Osteoblast (primary cell): ENCODE measurements around the gene PPFIBP2. TPM values are rescaled to one million over a fixed set of nuclear protein-coding genes. Genes with fewer than 3 reads are reported as not detected.
A peak's percentile ranks its signal among the peaks of the same experiment; 100 is the strongest.

Experiments
- DNase-seq: peaks from one replicate; pipeline ENCODE4 v3.0.0; 2011; ENCODE audit warnings: low spot score, mixed read lengths; ENCODE audit not compliant: insufficient read length; ENCODE audit errors: missing footprints
- H2AFZ ChIP-seq: 2 replicates; pipeline ENCODE4 v1.6.0; 2011; ENCODE audit warnings: mild to moderate bottlenecking, low read length
- H3K27ac ChIP-seq: 2 replicates; pipeline ENCODE4 v1.5.1; 2011; ENCODE audit warnings: mild to moderate bottlenecking, low read depth, low read length, moderate library complexity
- H3K27me3 ChIP-seq: 2 replicates; pipeline ENCODE4 v1.6.0; 2012; ENCODE audit warnings: mild to moderate bottlenecking, control low read depth, inconsistent platforms, low read length, moderate library complexity; ENCODE audit not compliant: insufficient read depth
- H3K36me3 ChIP-seq: 2 replicates; pipeline ENCODE4 v1.5.1; 2011; ENCODE audit warnings: mild to moderate bottlenecking, low read length, control low read depth, moderate library complexity; ENCODE audit not compliant: insufficient read depth
- H3K4me1 ChIP-seq: 2 replicates; pipeline ENCODE4 v1.5.1; 2011; ENCODE audit warnings: mild to moderate bottlenecking, low read length, control low read depth, moderate library complexity; ENCODE audit not compliant: insufficient read depth
- H3K4me2 ChIP-seq: 2 replicates; pipeline ENCODE4 v1.6.0; 2011; ENCODE audit warnings: mild to moderate bottlenecking, low read length; ENCODE audit not compliant: insufficient read depth
- H3K4me3 ChIP-seq: fragments of 200-600 bp; sonication (generic); 3 replicates; pipeline ENCODE4 v1.5.1; 2012; ENCODE audit warnings: mild to moderate bottlenecking, low read length, inconsistent platforms; ENCODE audit not compliant: insufficient read depth
- H3K79me2 ChIP-seq: 2 replicates; pipeline ENCODE4 v1.6.0; 2012; ENCODE audit warnings: mild to moderate bottlenecking, low read length, control low read depth, inconsistent platforms; ENCODE audit not compliant: insufficient read depth
- H3K9me3 ChIP-seq: 2 replicates; pipeline ENCODE4 v1.5.1; 2011; ENCODE audit warnings: low read depth, low read length, control low read depth
- H4K20me1 ChIP-seq: 2 replicates; pipeline ENCODE4 v1.6.0; 2012; ENCODE audit warnings: mild to moderate bottlenecking, low read length, control low read depth; ENCODE audit not compliant: insufficient read depth
- total RNA-seq: library from RNA; depleted of rRNA; stranded (reverse); fragments of >200 nt; gene quantifications from 2 replicates; pipeline ENCODE4 v1.2.3, GENCODE V29; 2012
- TF ChIP-seq, protein P1 (sequence below): IDR thresholded peaks from 2 replicates; pipeline ENCODE4 v1.5.1; 2011; ENCODE audit warnings: mild to moderate bottlenecking, low read depth, low read length, moderate library complexity; ENCODE audit errors: extremely low read depth

Gene PPFIBP2
- total RNA-seq, 1 donor: 25.0 TPM

DNA sequence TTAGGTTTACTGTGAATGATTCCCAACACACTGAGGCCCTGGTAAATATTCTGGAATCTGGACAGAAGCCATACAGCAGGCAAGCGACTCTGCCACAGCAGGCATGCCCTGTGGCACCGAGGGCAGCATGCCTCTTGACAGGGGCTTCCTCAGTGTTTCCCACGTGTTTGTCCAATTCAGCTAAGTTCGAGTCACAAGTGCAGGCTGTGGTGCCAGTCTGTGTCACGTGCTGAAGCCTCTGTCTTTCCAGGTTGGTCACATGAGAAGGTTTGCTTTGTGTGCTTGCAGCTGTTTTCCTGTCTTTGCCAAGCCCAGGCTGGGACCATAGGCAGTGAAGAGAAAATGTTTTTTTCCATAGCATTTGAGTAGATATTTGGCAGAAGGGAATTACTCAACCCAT lies 2.4 kb upstream of the PPFIBP2 start:
- Histone ChIP-seq H2AFZ (no peak overlapping the region), H3K36me3 (no peaks in the 10 kb centered on the region), H3K4me2 (no peak overlapping the region), H3K27me3 (peaks cover 25% of the 10 kb centered on the region), H3K4me1 (peaks cover 14% of the 10 kb centered on the region), H3K79me2 (no peaks in the 10 kb centered on the region), H3K9me3 (no peaks in the 10 kb centered on the region), H3K4me3 (no peak overlapping the region), H4K20me1 (no peaks in the 10 kb centered on the region), H3K27ac (no peak overlapping the region)
- TF ChIP-seq, protein P1, sequence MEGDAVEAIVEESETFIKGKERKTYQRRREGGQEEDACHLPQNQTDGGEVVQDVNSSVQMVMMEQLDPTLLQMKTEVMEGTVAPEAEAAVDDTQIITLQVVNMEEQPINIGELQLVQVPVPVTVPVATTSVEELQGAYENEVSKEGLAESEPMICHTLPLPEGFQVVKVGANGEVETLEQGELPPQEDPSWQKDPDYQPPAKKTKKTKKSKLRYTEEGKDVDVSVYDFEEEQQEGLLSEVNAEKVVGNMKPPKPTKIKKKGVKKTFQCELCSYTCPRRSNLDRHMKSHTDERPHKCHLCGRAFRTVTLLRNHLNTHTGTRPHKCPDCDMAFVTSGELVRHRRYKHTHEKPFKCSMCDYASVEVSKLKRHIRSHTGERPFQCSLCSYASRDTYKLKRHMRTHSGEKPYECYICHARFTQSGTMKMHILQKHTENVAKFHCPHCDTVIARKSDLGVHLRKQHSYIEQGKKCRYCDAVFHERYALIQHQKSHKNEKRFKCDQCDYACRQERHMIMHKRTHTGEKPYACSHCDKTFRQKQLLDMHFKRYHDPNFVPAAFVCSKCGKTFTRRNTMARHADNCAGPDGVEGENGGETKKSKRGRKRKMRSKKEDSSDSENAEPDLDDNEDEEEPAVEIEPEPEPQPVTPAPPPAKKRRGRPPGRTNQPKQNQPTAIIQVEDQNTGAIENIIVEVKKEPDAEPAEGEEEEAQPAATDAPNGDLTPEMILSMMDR: no peak
- no peak for DNase-seq

DNA sequence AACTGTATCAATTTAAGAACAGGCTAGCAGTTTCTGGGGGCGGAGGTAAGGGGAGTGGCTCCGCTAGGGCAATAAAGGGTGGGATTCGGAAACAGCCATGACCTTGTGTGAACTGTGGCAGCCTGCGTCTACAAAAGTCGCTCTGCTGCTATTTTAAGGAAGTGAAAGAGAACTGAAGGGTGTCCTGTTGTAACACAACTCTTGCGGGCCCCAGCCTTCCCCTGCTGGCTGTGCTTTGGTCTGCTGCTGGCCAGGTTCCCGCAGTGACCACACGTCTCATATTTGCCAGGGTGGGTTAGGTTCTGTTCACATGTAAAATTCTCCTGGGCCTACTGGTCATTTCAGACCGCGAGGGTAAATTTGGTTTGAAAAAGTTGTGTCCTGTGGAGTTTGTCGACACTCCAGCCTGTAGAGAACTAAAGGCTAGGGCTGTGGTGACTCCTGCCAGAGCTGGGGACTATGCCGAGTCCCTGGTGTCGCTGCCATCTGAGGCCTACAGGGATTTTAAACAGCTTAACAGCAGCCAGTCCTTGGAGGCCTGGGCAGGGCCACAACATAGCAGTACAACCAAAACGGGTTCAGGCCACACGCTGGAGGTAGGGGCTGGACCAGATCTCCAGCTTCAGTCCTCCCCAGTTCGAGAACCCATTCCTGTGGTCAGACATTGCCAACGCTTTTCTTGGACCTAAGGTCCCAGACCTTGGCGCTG lies 1.1 kb upstream of the PPFIBP2 start:
- Histone ChIP-seq H3K4me3 (peak overlapping the region; percentile 86), H3K27me3 (peaks cover 25% of the 10 kb centered on the region), H3K4me2 (peak overlapping the region; percentile 97), H3K4me1 (peaks cover 14% of the 10 kb centered on the region), H3K36me3 (no peaks in the 10 kb centered on the region), H3K27ac (peak overlapping the region; percentile 38), H2AFZ (peak overlapping the region; percentile 93), H3K9me3 (no peaks in the 10 kb centered on the region), H4K20me1 (no peaks in the 10 kb centered on the region), H3K79me2 (no peaks in the 10 kb centered on the region)
- TF ChIP-seq, protein P1: no peak
- DNase-seq: peak; percentile 91

DNA sequence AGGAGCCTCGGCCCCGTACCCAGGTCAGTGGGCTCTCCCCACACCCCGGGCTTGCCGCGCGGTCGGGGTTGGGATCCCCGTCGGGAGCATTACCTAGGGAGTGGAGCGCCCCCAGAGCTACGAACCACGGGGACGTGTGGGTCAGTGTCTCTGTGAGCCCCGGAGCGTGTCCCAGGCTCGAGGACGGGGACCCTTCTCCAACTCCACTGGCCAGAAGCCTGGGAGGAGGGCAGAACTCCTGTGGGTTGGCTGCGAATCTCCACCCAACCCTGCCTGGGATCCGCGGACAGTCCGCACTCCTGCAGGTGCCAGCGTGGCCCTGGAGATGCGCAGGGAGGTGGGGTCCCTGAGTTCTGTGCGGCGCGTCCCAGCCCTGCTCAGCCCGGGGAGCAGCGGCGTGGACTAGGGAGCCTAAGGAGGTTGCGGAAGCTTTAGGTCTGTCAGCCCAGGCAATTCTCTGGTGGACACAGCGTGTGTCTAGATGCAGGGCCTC lies 346 bp downstream of the PPFIBP2 start:
- Histone ChIP-seq H3K4me2 (peak overlapping the region; percentile 97), H3K36me3 (no peaks in the 10 kb centered on the region), H3K4me1 (peaks cover 14% of the 10 kb centered on the region), H3K79me2 (no peaks in the 10 kb centered on the region), H4K20me1 (no peaks in the 10 kb centered on the region), H3K9me3 (no peaks in the 10 kb centered on the region), H3K27me3 (peaks cover 25% of the 10 kb centered on the region), H2AFZ (peak overlapping the region; percentile 95), H3K27ac (no peak overlapping the region), H3K4me3 (peak overlapping the region; percentile 86)
- TF ChIP-seq, protein P1: no peak
- peak; percentile 85 for DNase-seq

DNA sequence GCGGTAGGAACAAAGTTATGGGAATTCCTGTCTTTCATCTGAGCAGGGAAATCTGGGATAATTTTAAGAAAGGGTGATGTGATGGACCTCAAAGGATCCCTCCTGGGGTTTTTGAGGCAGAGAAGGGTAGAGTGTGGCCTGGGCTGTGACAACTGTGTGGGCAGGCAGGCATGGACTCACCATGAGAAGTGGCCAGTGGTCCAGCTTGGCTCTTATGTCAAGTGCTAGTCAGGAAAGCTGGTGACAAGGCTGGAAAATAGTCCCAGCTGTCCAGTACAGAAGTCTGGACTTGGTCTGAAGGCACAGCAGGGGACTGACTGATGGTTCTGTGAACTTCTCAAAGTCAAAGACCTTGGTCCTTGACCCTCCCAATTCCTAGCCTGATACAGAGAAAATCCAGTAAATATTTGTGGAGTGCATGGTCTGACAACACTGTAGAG lies 1.7 kb downstream of the PPFIBP2 start:
- DNase-seq: peak; percentile 83
- TF ChIP-seq, protein P1: no peak

More for the DNA sequence above, 1.7 kb downstream of the PPFIBP2 start:
- Histone ChIP-seq H3K4me2 (no peak overlapping the region), H3K36me3 (no peaks in the 10 kb centered on the region), H4K20me1 (no peaks in the 10 kb centered on the region), H3K27ac (no peak overlapping the region), H3K79me2 (no peaks in the 10 kb centered on the region), H3K4me3 (no peak overlapping the region), H2AFZ (no peak overlapping the region), H3K9me3 (no peaks in the 10 kb centered on the region), H3K27me3 (peaks cover 25% of the 10 kb centered on the region), H3K4me1 (peaks cover 14% of the 10 kb centered on the region)
